Tongue (tissue), 2 donors: ENCODE data around the gene BSN. TPM values are rescaled to one million over a fixed set of nuclear protein-coding genes. Genes with fewer than 3 reads are reported as not detected.
"Not testable (repeated sequence)": the region's sequence is repeated elsewhere in the genome, so short reads cannot be mapped to it uniquely, and the experiment has no call there.

Experiments used
- DNase-seq: peaks from one replicate; pipeline ENCODE4 v3.0.0-alpha.2; 2015
- total RNA-seq: library from RNA; depleted of rRNA; stranded (reverse); fragments of >200 nt; gene quantifications from one replicate; pipeline ENCODE4 v1.2.3, GENCODE V29; 2014

Gene BSN
- total RNA-seq, 1 donor from 2014 or later, result 0.82 TPM

- DNase-seq, result peak; percentile 97
Observed at GRCh38 chr3:49673715-49674496, 119.6 kb downstream of the BSN start, which contains the start of gene APEH. Gene APEH, plus strand, starts transcription at chr3:49674351. Its CDS starts 51 bp downstream, at chr3:49674402.

- DNase-seq, result no peak
Observed at GRCh38 chr3:49674497-49674983, 120.3 kb downstream of the BSN start.

- no peak for DNase-seq
Observed at GRCh38 chr3:49675912-49676311, 121.6 kb downstream of the BSN start.

- no peak for DNase-seq
Observed at GRCh38 chr3:49680493-49681231, 126.4 kb downstream of the BSN start.

- no peak for DNase-seq
Observed at GRCh38 chr3:49681232-49681522, 126.9 kb downstream of the BSN start.

GRCh38 chr3:49681543-49681942 is 127.3 kb downstream of the BSN start:
- DNase-seq, result no peak

GRCh38 chr3:49683162-49683561 is 128.9 kb downstream of the BSN start:
- DNase-seq, result no peak

GRCh38 chr3:49684453-49684852 is 130.2 kb downstream of the BSN start:
- DNase-seq, result not testable (repeated sequence)

GRCh38 chr3:49685103-49685502 is 130.8 kb downstream of the BSN start:
- DNase-seq, result not testable (repeated sequence)

GRCh38 chr3:49685846-49686245 is 131.6 kb downstream of the BSN start:
- not testable (repeated sequence) for DNase-seq

- not testable (repeated sequence) for DNase-seq
Observed at GRCh38 chr3:49686346-49686745, 132.1 kb downstream of the BSN start.

- DNase-seq, result peak; percentile 49
Observed at GRCh38 chr3:49686769-49687423, 132.6 kb downstream of the BSN start.

- not testable (repeated sequence) for DNase-seq
Observed at GRCh38 chr3:49687424-49687795, 133.1 kb downstream of the BSN start.

GRCh38 chr3:49688338-49689045 is 134.2 kb downstream of the BSN start:
- DNase-seq, result not testable (repeated sequence)

- DNase-seq, result peak; percentile 97
Observed at GRCh38 chr3:49689046-49689907, 135.0 kb downstream of the BSN start, which contains the start of the genes MST1 and RNF123. Gene MST1, minus strand, starts transcription at chr3:49689474. Its CDS starts 783 bp downstream, at chr3:49688691. Gene RNF123, plus strand, starts transcription at chr3:49689557. Its CDS starts 1,609 bp downstream, at chr3:49691166.

GRCh38 chr3:49689908-49690624 is 135.8 kb downstream of the BSN start:
- DNase-seq, result not testable (repeated sequence)

GRCh38 chr3:49690856-49691255 is 136.6 kb downstream of the BSN start:
- not testable (repeated sequence) for DNase-seq

GRCh38 chr3:49691481-49691880 is 137.2 kb downstream of the BSN start:
- DNase-seq, result not testable (repeated sequence)

- DNase-seq, result peak; percentile 57
Observed at GRCh38 chr3:49694409-49695070, 140.3 kb downstream of the BSN start.
